HepG2 (cell line): ENCODE data around the gene NMUR1. TPM values are rescaled to one million over a fixed set of nuclear protein-coding genes. Genes with fewer than 3 reads are reported as not detected.

Experiments
- BRF2 ChIP-seq: sonication (generic); formaldehyde crosslinking; IDR thresholded peaks from 2 replicates; pipeline ENCODE4 v1.8.1; 2022; ENCODE audit warnings: mild to moderate bottlenecking, missing genetic modification reagents
- DBP ChIP-seq: sonication (generic); formaldehyde crosslinking; IDR thresholded peaks from 2 replicates; pipeline ENCODE4 v1.4.0; 2020; ENCODE audit warnings: missing genetic modification reagents; ENCODE audit errors: not compliant biosample characterization
- GABPA ChIP-seq, 2 experiments: IDR thresholded peaks; 2 replicates each; pipeline ENCODE4 v1.6.1; 2011 to 2016; ENCODE audit warnings: low read depth in 2 of 2, low read length in 1 of 2, missing biosample characterization in 1 of 2, missing genetic modification characterization in 1 of 2
- HNRNPL ChIP-seq: fragments of 200-400 bp; formaldehyde crosslinking; IDR thresholded peaks from 2 replicates; pipeline ENCODE4 v1.6.1; 2017; ENCODE audit warnings: mild to moderate bottlenecking, low read depth, low read length
- PATZ1 ChIP-seq: sonication (generic); formaldehyde crosslinking; IDR thresholded peaks from 2 replicates; pipeline ENCODE4 v1.4.0; 2020; ENCODE audit warnings: missing genetic modification reagents
- POGZ ChIP-seq: sonication (generic); formaldehyde crosslinking; IDR thresholded peaks from 2 replicates; pipeline ENCODE4 v1.4.0; 2020; ENCODE audit warnings: mild to moderate bottlenecking, missing genetic modification reagents
- RBM39 ChIP-seq: fragments of 200-400 bp; formaldehyde crosslinking; IDR thresholded peaks from one replicate; pipeline ENCODE4 v1.6.1; 2018; ENCODE audit warnings: antibody characterized with exemption, mild to moderate bottlenecking, low read depth, low read length; ENCODE audit not compliant: poor library complexity, severe bottlenecking
- REL ChIP-seq: sonication (generic); formaldehyde crosslinking; conservative IDR thresholded peaks from 2 replicates; pipeline ENCODE4 v1.8.0; 2022; ENCODE audit warnings: mild to moderate bottlenecking, missing genetic modification reagents, moderate library complexity
- SIN3B ChIP-seq: fragments of 150-350 bp; IDR thresholded peaks from 2 replicates; pipeline ENCODE4 v1.6.1; 2014; ENCODE audit warnings: low read length
- ZBTB33 ChIP-seq: sonication (generic); formaldehyde crosslinking; IDR thresholded peaks from 2 replicates; pipeline ENCODE4 v1.4.0; 2020; ENCODE audit warnings: missing genetic modification reagents
- ZBTB34 ChIP-seq: sonication (generic); formaldehyde crosslinking; IDR thresholded peaks from 2 replicates; pipeline ENCODE4 v1.8.0; 2022; ENCODE audit warnings: mild to moderate bottlenecking, missing genetic modification reagents
- ZBTB7A ChIP-seq: sonication (generic); formaldehyde crosslinking; IDR thresholded peaks from 2 replicates; pipeline ENCODE4 v1.8.0; 2022; ENCODE audit warnings: mild to moderate bottlenecking, missing genetic modification reagents
- ZGPAT ChIP-seq: IDR thresholded peaks from 2 replicates; pipeline ENCODE4 v1.6.1; 2016; ENCODE audit warnings: mild to moderate bottlenecking
- ZMAT3 ChIP-seq: sonication (generic); formaldehyde crosslinking; conservative IDR thresholded peaks from 2 replicates; pipeline ENCODE4 v1.7.0; 2021; ENCODE audit warnings: missing genetic modification reagents
- ZNF572 ChIP-seq: sonication (generic); formaldehyde crosslinking; IDR thresholded peaks from 2 replicates; pipeline ENCODE4 v1.5.1; 2020; ENCODE audit warnings: mild to moderate bottlenecking, missing genetic modification reagents
- ZNF652 ChIP-seq: IDR thresholded peaks from 2 replicates; pipeline ENCODE4 v1.6.1; 2016; ENCODE audit warnings: low read depth, borderline replicate concordance
- ZNF740 ChIP-seq: sonication (generic); formaldehyde crosslinking; IDR thresholded peaks from 2 replicates; pipeline ENCODE4 v1.4.0; 2020; ENCODE audit warnings: missing genetic modification reagents
- ZNF790 ChIP-seq: sonication (generic); formaldehyde crosslinking; IDR thresholded peaks from 2 replicates; pipeline ENCODE4 v1.8.0; 2022; ENCODE audit warnings: missing genetic modification reagents, mild to moderate bottlenecking, borderline replicate concordance
- polyA plus RNA-seq, 8 experiments: library from polyadenylated mRNA; depleted of rRNA in 3 of 8; stranded (reverse) in 7 of 8; unstranded in 1 of 8; fragments of >200 nt; fragmentation: Illumina TruSeq in 4 of 8; extraction: Trizol in 4 of 8; gene quantifications; 2 replicates each; pipeline versions ENCODE4 v1.2.1 to v1.2.3, GENCODE V29; 2011 to 2016; ENCODE audit warnings: low read depth in 4 of 8, missing spikeins in 1 of 8, mixed read lengths in 1 of 8; ENCODE audit not compliant: insufficient read depth in 1 of 8
- total RNA-seq, 5 experiments: library from RNA; depleted of rRNA; stranded (reverse); fragments of >200 nt; fragmentation: Illumina TruSeq; extraction: Trizol; gene quantifications; 2 replicates each; pipeline ENCODE4 v1.2.3, GENCODE V29; 2016; ENCODE audit warnings: low read depth in 1 of 5

Gene NMUR1
- total and polyA plus RNA-seq, 2 of the 13 experiments (the other 11 are each of a cell fraction or from before 2014, with no cell fraction given), result not detected

- TF ChIP-seq ZNF652 (CRISPR knock-in tag), result no peak
- TF ChIP-seq DBP (CRISPR knock-in tag), result no peak
- peak; percentile 79 for TF ChIP-seq ZBTB33
- TF ChIP-seq POGZ (CRISPR knock-in tag), result peak; percentile 13; the same call in 1 of the 2 replicates
- TF ChIP-seq RBM39, result peak; percentile 74
- peak; percentile 36; the same call in 1 of the 2 replicates for TF ChIP-seq PATZ1 (CRISPR knock-in tag)
- 0 out of 2 replicates have a peak, but pooled peaks have one; percentile 29 for TF ChIP-seq ZNF790
- 0 out of 2 replicates have a peak, but pooled peaks have one; percentile 20 for TF ChIP-seq REL (CRISPR knock-in tag)
- TF ChIP-seq ZGPAT (CRISPR knock-in tag), result peak; percentile 27; the same call in 1 of the 2 replicates
- no peak for TF ChIP-seq GABPA (IDR thresholded peaks at IDR 0.05; ENCODE audit: low read depth, low read length)
- 0 out of 2 replicates have a peak, but pooled peaks have one; percentile 14 for TF ChIP-seq GABPA (CRISPR knock-in tag; IDR thresholded peaks at IDR 0.05; ENCODE audit: low read depth)
- no peak for TF ChIP-seq ZNF572 (CRISPR knock-in tag)
- TF ChIP-seq ZBTB7A, result 0 out of 2 replicates have a peak, but pooled peaks have one; percentile 14
- TF ChIP-seq BRF2 (CRISPR knock-in tag), result 0 out of 2 replicates have a peak, but pooled peaks have one; percentile 45
- 0 out of 2 replicates have a peak, but pooled peaks have one; percentile 30 for TF ChIP-seq ZBTB34 (CRISPR knock-in tag)
- no peak for TF ChIP-seq HNRNPL
- TF ChIP-seq ZNF740 (CRISPR knock-in tag), result 0 out of 2 replicates have a peak, but pooled peaks have one; percentile 39
- no peak for TF ChIP-seq SIN3B
- TF ChIP-seq ZMAT3 (CRISPR knock-in tag), result no peak
These were observed 15.9 kb downstream of the NMUR1 start (continued) for GRCh38 chr2:231514225-231514950.
